Right atrium auricular region (tissue), 2 donors: ENCODE data around the gene RTL9. TPM values are rescaled to one million over a fixed set of nuclear protein-coding genes. Genes with fewer than 3 reads are reported as not detected.
"Not testable (repeated sequence)": the region's sequence is repeated elsewhere in the genome, so short reads cannot be mapped to it uniquely, and the experiment has no call there.

Experiments
- DNase-seq: peaks from one replicate; pipeline ENCODE4 v3.0.0-alpha.2; 2019; ENCODE audit warnings: low spot score
- H3K27ac ChIP-seq, 2 donors: fragments of 200-600 bp; sonication (generic); 1 replicate in 1 of 2; 2 replicates in 1 of 2; pipeline ENCODE4 v1.5.1; 2016 to 2019
- H3K27me3 ChIP-seq, 2 donors: fragments of 200-600 bp; sonication (generic); one replicate each; pipeline versions ENCODE4 v1.5.1 to v1.6.0; 2017 to 2019
- H3K36me3 ChIP-seq: fragments of 200-600 bp; sonication (generic); one replicate; pipeline ENCODE4 v1.5.1; 2016
- H3K4me1 ChIP-seq, 2 donors: fragments of 200-600 bp; sonication (generic); one replicate each; pipeline versions ENCODE4 v1.5.1 to v1.6.0; 2017 to 2019
- H3K4me3 ChIP-seq, 2 donors: fragments of 200-600 bp; sonication (generic); 1 replicate in 1 of 2; 2 replicates in 1 of 2; pipeline ENCODE4 v1.5.1; 2017 to 2019; ENCODE audit warnings: mild to moderate bottlenecking in 1 of 2, moderate library complexity in 1 of 2
- H3K9me3 ChIP-seq, 2 donors: fragments of 200-600 bp; sonication (generic); one replicate each; pipeline ENCODE4 v1.5.1; 2019
- CTCF ChIP-seq, 2 donors: fragments of 200-600 bp; sonication (generic); IDR thresholded peaks; one replicate each; pipeline ENCODE4 v1.5.1; 2019; ENCODE audit warnings: antibody characterized with exemption in 2 of 2
- total RNA-seq, 2 donors: library from RNA; depleted of rRNA; stranded (reverse); fragments of >200 nt; gene quantifications; one replicate each; pipeline ENCODE4 v1.1.0, GENCODE V29; 2016

The RTL9 gene
- total RNA-seq, 2 donors from 2014 or later = 0.41 to 0.67 TPM

DNA sequence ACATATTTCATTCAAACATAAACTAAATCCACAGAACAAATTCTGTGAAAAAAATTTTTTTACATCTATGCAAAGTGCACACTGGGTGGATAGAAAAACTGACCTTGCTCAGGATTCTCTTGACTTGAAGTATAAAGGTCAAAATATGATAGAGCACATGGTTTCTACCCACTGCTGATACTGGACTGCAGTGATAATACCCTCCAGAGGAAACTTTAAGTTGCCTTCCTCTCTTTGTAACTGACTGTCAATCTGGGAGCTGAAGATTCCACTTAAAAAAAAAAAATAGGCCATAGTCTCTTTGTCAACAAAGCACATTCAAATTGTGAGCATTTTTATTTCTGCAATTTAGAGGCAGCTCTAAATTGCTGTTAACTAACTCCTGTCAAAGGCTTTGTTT, 37.6 kb upstream of the RTL9 start:
- Histone ChIP-seq H3K36me3 (no peaks in the 10 kb centered on the region), H3K4me3 (no peak overlapping the region)
- DNase-seq = no peak

GRCh38 chrX:110321670-110322069, 37.0 kb upstream of the RTL9 start:
- DNase-seq = no peak

More for the DNA sequence above, 37.6 kb upstream of the RTL9 start:
- H3K27me3 ChIP-seq = no peaks in the 10 kb centered on the region
- H3K27ac ChIP-seq = no peak overlapping the region
- TF ChIP-seq CTCF (IDR thresholded peaks at IDR 0.05) = no peak
- H3K4me1 ChIP-seq = no peaks in the 10 kb centered on the region
- H3K9me3 ChIP-seq = no peaks in the 10 kb centered on the region

DNA sequence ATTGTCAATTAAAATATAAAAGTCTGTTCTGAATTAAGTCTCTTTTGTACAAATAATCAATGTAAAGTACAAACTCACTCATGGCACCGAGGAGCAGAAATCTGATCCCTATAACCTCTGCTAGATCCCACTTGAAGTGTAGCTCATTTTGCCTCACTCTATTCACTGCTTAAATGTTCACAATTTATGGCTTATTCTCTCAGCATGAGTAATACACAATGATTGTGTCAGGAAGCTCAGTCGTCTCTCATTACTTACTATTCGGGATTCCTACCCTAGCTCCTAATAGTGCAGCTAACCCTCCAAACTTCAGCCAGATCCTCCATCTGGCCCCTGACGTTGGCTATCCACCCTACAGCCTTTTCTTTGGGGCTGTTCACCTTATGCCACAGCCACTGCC, 36.0 kb upstream of the RTL9 start:
- DNase-seq = no peak
- Histone ChIP-seq H3K27me3 (no peaks in the 10 kb centered on the region), H3K4me3 (no peak overlapping the region), H3K4me1 (no peaks in the 10 kb centered on the region), H3K27ac (no peak overlapping the region), H3K9me3 (no peaks in the 10 kb centered on the region), H3K36me3 (no peaks in the 10 kb centered on the region)
- TF ChIP-seq CTCF (IDR thresholded peaks at IDR 0.05) = no peak

More at GRCh38 chrX:110321670-110322069, 37.0 kb upstream of the RTL9 start:
- Histone ChIP-seq H3K4me1 (no peaks in the 10 kb centered on the region), H3K27ac (no peak overlapping the region), H3K4me3 (no peak overlapping the region), H3K9me3 (no peaks in the 10 kb centered on the region), H3K27me3 (no peaks in the 10 kb centered on the region), H3K36me3 (no peaks in the 10 kb centered on the region)
- TF ChIP-seq CTCF (IDR thresholded peaks at IDR 0.05) = no peak

- TF ChIP-seq CTCF (IDR thresholded peaks at IDR 0.05) = no peak
- no peaks in the 10 kb centered on the region for H3K36me3 ChIP-seq
- no peaks in the 10 kb centered on the region for H3K9me3 ChIP-seq
- no peak overlapping the region for H3K27ac ChIP-seq
- H3K27me3 ChIP-seq = no peaks in the 10 kb centered on the region
- H3K4me3 ChIP-seq = no peak overlapping the region
- no peak for DNase-seq
- no peaks in the 10 kb centered on the region for H3K4me1 ChIP-seq
These were observed 31.9 kb upstream of the RTL9 start for GRCh38 chrX:110326712-110327111.

- no peak overlapping the region for H3K27ac ChIP-seq
- DNase-seq = no peak
- H3K4me1 ChIP-seq = no peaks in the 10 kb centered on the region
- TF ChIP-seq CTCF (IDR thresholded peaks at IDR 0.05) = no peak
- H3K27me3 ChIP-seq = no peaks in the 10 kb centered on the region
- no peak overlapping the region for H3K4me3 ChIP-seq
- no peaks in the 10 kb centered on the region for H3K36me3 ChIP-seq
- no peaks in the 10 kb centered on the region for H3K9me3 ChIP-seq
These were observed 31.3 kb upstream of the RTL9 start for GRCh38 chrX:110327336-110327735.

DNA sequence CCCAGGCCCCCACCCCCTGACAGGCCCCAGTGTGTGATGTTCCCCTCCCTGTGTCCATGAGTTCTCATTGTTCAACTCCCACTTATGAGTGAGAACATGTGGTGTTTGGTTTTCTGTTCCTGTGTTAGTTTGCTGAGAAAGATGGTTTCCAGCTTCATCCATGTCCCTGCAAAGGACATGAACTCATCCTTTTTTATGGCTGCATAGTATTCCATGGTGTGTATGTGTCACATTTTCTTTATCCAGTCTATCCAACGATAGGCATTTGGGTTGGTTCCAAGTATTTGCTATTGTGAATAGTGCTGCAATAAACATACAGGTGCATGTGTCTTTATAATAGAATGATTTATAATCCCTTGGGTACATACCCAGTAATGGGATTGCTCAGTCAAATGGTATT, 30.0 kb upstream of the RTL9 start:
- not testable (repeated sequence) for H3K27ac ChIP-seq, H3K27me3 ChIP-seq, H3K9me3 ChIP-seq, H3K4me3 ChIP-seq, H3K36me3 ChIP-seq, DNase-seq, H3K4me1 ChIP-seq
